ENCODE data around the gene ZNF616.

DNA sequence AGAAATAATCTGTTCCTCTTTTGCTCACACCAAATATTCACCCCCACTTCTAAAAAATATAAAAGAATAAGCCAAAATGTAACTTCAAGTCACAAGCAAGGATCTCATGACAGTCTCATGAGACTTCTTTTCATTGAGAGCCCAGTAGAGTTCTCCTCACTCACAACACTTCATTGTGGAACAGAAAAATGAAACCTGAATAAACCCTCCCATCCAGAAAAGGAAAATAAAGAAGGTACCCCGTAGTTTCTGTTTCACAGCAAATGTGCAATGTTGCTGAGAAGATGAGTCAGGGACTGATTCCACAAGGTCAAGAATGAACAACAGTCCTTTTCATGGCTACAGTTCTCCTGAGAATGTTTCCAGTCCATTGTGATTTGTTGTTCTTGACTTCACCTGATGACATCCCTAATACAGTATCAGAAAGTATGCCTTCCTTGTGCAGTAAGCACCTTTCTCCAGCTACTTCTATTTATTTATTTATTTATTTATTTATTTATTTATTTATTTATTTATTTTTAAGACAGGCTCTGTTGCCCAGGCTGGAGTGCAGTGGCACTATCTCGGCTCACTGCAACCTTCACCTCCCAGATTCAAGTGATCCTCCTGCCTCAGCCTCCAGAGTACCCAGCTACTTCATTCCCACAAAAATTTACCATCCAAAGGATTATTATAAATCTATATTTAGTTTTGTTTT, 37.7 kb downstream of the ZNF616 start:
- TF ChIP-seq, protein P1, sequence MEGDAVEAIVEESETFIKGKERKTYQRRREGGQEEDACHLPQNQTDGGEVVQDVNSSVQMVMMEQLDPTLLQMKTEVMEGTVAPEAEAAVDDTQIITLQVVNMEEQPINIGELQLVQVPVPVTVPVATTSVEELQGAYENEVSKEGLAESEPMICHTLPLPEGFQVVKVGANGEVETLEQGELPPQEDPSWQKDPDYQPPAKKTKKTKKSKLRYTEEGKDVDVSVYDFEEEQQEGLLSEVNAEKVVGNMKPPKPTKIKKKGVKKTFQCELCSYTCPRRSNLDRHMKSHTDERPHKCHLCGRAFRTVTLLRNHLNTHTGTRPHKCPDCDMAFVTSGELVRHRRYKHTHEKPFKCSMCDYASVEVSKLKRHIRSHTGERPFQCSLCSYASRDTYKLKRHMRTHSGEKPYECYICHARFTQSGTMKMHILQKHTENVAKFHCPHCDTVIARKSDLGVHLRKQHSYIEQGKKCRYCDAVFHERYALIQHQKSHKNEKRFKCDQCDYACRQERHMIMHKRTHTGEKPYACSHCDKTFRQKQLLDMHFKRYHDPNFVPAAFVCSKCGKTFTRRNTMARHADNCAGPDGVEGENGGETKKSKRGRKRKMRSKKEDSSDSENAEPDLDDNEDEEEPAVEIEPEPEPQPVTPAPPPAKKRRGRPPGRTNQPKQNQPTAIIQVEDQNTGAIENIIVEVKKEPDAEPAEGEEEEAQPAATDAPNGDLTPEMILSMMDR (IDR thresholded peaks at IDR 0.05; ENCODE audit: low read length), result no peak
- TF ChIP-seq EZH2 (optimal IDR thresholded peaks at IDR 0.05; ENCODE audit: low read depth, low read length), result no peak
- TF ChIP-seq EZH2phosphoT487 (IDR thresholded peaks at IDR 0.05; ENCODE audit: low read length), result no peak

Data from MM.1S (cell line).